Effector CD8-positive, alpha-beta T cell (primary cell): ENCODE data around the gene HPDL.

Experiments
- DNase-seq: peaks from one replicate; lab custom pipeline; 2025; lab: John Stamatoyannopoulos, UW

Gene HPDL

DNA sequence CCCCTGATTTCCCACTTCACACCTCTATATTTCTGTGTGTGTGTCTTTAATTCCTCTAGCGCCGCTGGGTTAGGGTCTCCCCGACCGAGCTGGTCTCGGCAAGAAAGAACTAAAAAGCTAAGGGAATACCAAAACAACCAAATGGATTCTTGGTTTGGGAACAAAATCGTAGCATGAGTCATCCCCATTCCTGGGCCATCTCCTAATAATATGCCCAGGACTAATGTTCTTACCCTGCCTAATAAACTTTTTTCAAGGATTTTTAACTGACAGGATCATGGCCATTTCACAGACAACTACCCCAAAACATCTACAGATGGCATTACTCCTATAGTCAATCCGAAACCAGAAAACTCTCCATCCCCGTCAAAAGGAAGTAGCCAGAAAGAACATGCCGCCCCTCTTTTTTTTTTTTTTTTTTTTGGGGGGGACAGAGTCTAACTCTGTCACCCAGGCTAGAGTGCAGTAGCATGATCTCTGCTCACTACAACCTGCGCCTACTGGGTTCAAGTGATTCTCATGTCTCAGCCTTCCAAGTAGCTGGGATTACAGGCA is 4.1 kb upstream of the HPDL start:
- DNase-seq: no peak

DNA sequence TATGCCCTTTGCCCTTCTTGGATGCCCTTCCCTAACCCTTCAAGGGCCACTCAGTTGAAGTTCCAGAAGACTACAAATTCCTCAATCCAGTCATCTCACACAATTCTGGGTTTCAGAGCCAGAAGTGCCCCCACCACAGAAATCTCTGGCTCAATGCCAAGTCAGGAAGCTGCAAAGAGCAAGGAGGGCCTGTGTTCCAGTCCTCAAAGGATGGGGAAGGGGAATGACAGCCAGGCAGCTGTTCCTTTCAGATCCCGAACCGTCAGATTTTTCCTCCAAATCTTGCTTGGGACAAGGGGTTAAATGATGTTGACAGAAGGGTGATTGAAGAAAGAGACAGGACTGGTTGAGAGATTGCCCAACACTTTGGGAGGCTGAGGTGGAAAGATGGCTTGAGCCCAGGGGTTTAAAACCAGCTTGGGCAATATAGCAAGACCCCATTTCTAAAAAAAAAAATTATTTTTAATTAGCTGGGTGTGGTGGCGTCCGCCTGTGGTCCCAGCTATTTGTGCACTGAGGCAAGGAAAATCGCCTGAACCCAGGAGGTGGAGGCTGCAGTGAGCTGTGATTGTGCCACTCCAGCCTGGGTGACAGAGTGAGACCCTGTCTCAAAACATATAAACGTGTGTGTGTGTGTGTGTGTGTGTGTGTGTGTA is 716 bp upstream of the HPDL start:
- no peak for DNase-seq

DNA sequence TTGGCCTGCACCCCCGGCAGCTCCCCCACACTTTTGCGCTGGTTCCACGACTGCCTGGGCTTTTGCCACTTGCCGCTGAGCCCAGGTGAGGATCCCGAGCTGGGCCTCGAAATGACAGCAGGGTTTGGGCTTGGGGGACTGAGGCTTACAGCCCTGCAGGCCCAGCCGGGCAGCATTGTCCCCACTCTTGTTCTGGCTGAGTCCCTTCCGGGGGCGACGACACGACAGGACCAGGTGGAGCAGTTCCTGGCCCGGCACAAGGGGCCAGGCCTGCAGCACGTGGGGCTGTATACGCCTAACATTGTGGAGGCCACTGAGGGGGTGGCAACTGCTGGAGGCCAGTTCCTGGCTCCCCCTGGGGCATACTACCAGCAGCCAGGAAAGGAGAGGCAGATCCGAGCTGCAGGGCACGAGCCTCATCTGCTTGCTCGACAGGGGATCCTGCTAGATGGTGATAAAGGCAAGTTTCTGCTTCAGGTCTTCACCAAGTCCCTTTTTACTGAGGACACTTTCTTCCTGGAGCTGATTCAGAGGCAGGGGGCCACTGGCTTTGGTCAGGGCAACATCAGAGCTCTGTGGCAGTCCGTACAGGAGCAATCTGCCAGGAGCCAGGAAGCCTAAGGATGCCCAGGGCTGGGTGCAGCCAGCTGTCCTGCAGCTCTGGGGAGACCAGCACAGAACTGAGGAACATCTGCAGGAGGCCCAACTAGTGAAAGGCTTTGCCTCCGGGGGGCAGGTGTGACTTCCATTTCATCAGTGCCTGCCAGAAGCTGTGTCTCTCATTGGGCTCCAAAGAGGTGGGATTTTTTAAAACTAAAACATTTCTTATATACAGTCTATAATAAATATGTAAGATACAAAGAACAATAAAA is 1.2 kb downstream of the HPDL start:
- no peak for DNase-seq

DNA sequence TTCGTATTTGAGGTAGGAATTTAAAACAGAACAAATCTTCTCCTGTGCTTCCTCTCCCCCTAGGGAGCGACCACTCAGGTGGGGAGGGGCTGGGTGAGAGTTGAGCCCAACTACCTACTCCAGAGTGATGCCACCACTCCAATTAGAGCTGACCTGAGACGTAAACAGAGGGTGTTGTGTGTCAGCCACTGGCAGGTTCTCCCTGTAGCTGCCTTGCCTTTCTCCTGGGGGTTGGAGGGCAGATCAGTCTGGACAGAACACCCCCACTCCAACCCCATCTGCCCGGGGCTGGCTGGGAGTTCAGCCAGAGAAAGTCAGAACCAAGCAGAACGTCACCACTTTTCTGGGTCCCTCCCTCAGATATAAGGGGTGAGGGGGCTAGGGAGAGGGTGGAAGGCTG is 2.0 kb downstream of the HPDL start:
- no peak for DNase-seq

DNA sequence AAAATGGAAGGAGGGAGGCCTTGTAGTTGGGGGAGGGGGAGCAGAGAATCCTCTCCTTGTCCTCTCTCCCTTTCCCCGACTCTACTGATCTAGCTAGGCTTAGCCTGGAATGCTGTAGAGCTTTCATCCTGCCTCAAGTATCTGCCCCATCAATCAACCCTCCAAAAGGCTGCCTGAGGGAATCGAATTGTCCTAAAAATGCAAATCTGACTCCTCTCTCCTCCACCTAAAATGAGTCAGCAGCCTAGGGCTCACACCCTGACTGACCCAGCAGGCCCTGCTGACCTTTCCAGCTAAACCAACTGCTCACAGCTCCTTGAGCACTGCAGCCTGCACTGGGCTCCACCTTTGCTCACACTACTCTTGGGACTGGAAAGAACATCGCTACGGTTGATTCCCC is 2.8 kb downstream of the HPDL start:
- DNase-seq: no peak

DNA sequence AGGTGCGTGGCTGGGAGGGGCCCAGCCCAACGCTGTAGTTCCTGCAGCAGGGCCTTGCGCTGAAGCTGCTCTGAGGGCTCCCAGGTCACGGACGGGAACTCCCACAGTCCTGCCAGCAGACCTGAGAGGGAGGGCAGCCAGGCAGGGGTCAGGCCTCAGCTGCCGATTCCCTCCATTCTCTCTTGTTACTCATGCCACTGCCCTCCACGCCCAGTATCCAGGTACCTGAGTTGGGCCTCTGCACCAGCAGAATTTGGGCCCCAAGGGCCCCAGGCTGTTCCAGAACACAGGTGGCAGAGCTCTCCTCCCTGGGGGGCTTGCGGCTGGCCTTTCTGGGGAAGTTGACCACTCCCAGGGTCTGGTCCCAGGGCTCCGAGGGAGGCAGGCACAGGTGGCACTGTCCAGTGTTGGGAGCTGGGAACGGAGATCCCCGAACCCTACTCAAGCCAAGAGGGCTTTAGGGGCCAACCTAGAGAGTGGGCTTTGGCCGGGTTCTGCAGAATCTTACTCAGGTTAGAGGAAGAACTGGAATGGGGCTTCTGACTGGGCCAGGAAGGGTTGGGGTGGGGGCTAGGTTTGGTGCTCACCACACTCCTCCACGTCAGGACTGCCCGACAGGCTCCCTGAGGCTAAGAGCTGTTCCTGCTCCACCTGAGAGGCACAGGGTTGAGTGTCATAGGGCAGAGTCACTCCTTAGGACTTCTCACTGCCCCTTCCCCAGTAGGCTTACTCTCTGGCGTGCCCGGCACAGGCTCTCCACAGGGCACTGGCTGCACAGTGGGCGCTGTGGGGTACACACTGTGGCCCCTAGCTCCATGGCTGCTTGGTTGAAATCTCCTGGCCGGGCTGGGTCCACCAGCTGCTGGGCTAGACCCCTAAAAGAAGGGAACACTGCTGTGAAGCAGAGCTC is 5.0 kb downstream of the HPDL start:
- no peak for DNase-seq

DNA sequence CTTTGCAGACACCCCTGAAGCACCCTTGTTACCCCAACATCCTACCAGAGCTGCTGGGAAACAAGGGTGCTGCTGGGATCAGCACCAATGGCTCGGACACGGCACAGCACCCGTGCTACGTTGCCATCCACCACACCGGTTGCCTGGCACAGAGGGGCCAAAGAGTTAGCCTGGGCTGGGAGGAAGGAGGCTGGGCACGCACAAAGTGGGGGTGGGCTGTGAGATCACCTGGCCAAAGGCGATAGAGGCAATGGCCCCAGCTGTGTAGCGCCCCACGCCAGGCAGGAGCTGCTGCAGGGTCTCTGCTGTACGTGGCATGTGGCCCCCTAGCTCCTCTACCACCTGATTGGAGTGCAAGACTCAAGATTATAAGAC is 5.6 kb downstream of the HPDL start:
- DNase-seq: no peak

DNA sequence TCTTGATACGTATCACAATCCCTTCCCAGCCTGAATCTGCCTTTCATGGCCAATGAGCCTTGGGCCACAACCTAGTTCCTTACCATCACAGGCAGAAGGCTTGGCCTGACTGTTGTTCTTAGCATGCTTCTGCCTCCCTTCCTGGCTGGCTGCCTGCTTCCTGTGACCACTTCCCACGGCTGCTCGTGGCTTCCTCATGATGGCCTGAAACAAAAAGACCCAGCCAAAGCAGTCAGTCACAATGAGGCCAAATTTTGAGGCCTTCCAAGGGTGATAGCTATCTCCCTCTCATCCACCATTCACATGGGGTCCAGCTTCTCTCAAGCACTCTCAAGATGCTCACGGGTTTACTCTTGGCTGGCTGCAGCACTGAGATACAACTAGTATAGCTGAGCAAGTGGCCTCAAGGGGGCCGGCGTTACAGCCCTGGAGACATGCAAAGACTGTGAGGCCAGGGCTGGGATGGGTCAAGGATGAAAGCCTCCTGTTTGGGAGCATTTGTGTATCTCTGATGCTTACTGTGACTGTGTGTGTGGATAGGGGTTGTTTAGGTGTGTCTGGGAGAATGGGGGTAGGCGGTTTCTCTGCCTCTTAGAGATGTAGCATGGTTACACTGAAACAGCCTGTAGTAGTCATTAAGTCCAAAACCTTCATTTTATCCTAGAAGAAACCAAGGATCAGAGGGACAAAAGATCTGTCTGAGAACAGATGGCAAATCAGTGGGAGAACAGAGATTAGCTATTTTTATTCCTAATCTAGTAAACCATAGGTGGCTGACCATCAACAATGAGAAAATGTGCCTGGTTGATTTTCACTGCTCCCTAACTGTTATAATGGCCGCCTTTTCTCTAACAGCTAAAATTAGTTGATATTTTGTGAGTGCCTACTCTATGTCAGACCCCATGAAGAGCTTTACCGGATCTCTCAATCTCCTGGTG is 7.9 kb downstream of the HPDL start:
- no peak for DNase-seq

DNA sequence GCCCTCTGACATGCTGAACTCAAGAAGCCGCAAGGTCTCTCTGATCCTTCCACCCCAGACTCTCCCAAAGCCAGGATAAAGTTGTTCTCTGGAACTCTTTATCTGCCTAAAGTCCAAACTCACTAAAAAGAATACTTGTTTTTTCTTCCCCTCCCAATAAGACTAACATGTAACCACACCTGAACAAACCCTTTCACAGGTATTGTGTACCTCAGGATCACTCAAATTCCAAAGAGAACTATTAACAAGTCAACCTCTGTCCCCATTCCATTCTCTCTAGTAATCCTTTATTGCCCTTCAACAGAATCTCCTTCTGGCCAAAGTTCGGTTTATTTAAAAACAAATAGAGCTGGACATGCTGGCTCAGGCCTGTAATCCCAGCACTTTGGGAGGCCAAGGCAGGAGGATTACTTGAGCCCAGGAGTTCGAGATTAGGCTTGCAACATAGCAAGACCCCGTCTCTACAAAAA is 9.2 kb downstream of the HPDL start:
- no peak for DNase-seq

DNA sequence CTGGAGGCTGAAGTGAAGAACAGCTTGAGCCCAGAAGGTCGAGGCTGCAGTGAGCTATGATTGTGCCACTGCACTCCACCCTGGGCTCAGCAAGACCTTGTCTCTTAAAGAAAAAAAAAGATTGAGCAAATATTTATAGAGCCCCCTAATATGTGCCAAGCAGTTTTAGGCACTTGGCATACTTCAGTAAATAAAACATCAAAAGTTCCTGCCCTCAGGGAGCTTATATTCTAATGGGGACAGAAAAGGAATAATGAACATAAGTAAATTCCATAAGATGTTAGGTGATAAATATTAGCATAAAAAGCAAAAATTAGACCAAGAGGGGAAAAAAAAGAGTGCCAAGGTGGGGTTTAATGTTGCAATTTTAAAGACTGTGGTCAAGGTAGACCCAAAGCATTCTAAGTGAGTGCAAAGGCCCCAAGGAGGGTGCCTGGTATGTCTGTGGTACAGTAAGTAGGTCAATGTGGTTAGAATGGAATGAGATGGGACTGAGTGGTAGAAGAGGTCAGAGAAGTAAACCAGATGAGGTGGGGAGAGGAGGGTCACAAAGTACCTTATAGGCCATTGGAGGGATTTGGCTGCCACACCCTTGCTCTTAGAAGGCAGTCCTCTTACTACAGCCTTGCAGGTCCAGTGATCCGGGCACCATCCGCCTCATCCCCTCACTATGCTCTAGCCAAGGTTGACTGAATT is 11.1 kb downstream of the HPDL start:
- no peak for DNase-seq

DNA sequence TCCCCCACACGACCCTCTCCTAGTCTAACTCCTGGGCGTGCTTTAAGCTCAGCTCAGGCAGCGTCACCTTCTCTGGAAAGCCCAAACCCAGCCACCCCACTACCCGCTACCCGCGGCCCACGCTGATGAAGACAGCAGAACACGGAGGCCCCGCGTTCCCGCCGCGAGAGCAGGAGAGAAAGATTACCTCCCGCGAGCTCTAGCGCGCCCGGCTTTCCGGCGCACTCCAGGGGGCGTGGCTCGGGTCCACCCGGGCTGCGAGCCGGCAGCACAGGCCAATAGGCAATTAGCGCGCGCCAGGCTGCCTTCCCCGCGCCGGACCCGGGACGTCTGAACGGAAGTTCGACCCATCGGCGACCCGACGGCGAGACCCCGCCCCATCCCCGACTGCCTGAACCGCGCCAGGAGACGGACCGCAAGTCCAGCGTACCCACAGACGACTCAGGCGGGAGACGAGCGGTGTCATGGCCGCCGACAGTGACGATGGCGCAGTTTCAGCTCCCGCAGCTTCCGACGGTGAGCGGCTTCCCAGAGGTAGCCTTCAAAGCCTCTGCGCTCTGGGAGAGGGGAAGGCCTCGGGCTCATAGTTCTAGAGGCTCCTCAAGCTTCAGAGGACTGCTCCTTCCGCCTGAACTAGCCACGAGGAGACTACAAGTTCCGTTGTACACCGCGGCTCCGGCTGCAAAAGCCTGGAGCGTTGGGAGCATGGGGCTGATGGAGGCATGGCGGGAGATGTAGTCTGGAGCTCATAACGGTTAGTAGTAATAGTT is 13.3 kb downstream of the HPDL start, which contains the start of the genes MUTYH and TOE1:
Gene MUTYH (minus strand): TSS at position 652 of the 770 bp plus-strand sequence. CDS start 5,935 bp downstream, outside the sequence.
Gene TOE1 (plus strand): TSS at position 382 of the 770 bp plus-strand sequence. CDS start 83 bp downstream, at position 465.
- DNase-seq: peak; percentile 78

DNA sequence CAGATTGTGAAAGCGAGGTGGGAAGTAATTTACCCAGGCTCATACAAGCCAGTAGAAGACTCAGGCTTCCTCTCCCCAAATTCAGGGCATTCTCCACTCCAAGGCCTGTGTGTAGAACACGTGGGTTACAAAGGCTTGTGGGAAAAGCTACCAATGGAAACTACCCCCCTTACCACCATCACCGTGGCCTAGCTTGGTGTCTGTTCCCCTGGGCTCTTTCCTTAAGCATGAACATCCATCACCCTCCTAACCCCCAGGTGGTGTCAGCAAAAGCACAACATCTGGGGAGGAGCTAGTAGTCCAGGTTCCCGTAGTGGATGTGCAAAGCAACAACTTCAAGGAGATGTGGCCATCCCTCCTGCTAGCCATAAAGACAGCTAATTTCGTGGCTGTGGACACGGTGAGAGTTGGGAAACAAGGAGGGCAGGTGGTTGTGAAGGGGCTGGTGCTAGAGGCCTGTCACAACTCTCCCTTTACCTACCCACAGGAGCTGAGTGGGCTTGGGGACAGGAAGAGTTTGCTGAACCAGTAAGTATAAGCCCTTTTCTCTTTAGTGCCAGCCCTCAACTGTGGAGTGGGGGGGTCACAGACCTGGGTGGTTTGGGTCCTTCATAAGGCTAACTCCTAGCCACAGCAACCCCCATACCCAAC is 14.2 kb downstream of the HPDL start:
- no peak for DNase-seq

DNA sequence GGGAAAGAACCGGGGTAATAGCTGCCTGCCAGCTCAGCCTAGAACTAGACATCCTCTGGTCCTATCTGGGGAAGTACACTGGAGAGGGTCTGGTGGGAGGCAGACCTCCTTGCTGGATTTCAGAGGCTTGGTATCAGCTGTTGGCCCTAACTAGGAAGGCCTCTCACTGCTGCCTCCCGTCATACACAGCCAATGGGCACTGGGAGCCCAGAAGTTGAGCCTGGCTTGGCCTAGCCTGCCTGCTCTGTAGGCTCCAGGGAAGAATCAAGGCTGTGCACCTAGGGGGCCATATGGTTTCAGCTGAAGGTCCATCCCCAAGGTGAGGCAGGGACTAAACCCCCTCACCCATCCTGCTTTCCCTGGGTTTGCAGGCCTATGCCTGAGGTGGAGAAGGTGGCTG is 17.8 kb downstream of the HPDL start:
- DNase-seq: no peak

DNA sequence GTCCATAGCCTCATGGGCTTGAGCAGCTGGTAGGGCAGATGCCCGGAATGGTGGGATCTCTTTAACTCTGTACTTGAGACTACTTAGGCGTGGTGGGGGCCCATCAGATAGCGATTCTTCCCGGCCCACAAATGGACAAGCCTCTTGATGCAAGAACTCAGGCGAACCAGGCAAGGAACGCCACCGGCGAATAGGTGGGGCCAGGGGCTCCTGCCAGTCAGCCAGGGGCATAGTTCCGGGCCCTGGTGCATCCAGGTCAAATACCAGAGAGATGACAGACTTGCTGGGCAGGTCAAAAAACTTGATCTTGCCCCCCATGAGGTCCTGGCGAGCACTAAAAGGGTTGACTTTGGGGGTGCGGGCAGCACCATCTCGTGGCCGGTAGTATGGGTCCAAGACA is 18.3 kb downstream of the HPDL start:
- DNase-seq: no peak

DNA sequence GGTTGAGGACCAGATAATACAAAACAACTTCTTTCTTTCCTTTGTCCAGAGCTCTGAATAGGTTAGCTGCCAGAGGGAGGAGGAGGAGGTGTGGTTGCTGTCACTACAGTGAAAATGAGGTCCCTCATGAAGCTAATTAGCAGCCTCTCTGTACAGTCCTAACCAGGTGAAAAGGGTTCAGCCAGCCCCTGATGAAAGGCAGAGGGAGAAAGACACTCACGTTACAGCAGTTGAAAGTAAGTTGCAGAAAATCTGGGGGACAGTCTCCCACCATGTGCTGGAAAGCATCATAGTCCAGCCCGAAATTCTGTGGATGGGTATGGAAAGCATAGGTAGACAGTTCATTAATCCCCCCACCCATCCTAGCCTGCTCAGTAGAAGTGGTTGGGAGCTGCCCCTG is 19.8 kb downstream of the HPDL start:
- no peak for DNase-seq

DNA sequence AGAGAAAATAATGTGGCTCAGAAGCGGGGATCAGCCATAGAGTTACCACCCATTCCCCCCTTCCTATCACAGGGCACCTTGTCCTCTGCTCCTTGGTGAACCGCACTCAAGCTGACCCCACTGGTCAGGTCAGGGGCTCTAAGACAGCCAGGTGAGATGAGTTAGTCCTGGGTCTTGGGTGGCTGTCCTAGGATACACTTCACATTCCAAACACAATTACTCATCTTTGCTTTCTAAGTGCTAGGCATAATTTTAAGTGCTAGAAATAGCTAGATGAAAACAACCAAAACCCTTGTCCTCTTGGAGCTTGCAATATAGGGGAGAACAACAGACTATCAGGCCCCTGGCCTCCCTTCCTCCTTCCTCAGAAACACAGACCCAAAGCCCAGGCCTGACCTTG is 21.3 kb downstream of the HPDL start:
- DNase-seq: no peak

DNA sequence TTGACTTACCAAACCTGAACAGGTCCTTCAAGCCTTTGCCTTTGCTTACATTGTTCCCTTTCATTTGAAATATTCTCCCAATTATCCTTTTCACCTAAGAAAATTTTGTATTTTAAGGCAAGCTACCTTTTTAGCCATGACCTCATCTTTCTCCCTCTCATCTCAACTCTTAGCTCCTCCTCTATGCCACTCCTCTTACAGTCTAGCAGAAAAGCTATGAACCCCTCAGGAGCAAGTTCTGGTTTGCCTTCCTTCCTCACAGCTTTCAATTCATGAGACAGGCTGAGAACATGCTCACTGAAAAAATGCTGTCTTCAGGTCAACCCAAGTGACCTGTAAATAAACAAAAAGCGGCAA is 21.9 kb downstream of the HPDL start:
- no peak for DNase-seq

DNA sequence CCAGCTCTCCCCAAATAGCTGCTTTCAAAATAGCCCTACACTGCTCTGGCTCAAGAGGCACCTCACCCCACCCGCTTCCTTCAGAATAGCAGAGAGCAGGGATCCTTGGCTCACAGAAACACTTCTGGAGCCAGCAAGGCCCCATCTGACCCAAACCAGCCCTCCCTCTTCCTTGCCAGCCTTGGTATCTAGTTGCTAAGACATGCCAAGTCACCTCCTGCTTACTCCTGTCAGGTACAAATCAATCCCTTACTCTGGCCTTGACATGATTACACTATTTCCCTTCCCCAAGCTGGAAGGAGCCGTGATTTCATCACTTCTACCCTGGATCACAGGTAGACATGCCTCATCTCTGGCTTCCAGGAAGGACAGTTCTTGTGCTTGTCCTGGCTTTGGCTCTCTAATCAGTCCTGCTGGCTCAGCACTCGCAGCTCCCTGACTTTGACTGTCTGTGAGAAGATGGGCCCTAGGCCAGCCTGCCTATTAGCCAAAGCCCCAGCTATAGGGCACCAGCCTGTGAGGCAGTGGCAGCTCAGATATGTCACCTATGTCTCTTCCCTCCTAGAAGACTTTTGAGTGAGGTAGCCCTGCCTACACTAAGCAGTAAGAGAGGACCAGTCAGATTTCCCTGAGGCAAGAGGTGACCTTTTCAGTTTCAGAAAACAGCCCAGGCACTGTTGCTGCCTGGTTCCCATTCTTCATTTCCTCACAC is 22.4 kb downstream of the HPDL start:
- no peak for DNase-seq
